Stimulated activated CD4-positive, alpha-beta T cell treated with anti-CD3 and anti-CD28 coated beads, TNF-alpha, amount 100 ng/mL, for 1 hour (primary cell): Measurements from ENCODE around the gene NUP62.
"Not testable (repeated sequence)": the region's sequence is repeated elsewhere in the genome, so short reads cannot be mapped to it uniquely, and the experiment has no call there.

ENCODE experiments used
- DNase-seq, 3 donors: peaks; one replicate each; pipeline ENCODE4 v3.0.0-alpha.2; 2020; ENCODE audit warnings: low read depth in 3 of 3, low spot score in 1 of 3

NUP62 gene

DNA sequence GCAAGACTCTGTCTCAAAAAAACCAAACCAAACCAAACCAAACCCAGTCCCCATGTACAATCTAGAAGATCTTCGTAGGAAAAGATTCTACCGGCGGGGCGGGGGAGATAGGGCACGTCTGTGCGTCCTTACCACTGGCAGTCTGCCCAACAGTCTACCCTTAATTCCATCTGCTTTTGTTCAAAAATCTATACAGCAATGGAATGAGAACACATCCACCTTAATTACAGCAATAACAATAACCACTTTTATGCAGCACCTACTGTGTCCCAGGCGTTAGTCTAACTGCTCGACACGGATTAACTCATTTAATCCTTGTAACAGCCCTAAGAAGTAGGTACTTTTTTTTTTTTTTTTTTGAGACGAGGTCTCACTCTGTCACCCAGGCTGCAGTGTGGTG, 2.8 kb downstream of the NUP62 start:
- no peak for DNase-seq

DNA sequence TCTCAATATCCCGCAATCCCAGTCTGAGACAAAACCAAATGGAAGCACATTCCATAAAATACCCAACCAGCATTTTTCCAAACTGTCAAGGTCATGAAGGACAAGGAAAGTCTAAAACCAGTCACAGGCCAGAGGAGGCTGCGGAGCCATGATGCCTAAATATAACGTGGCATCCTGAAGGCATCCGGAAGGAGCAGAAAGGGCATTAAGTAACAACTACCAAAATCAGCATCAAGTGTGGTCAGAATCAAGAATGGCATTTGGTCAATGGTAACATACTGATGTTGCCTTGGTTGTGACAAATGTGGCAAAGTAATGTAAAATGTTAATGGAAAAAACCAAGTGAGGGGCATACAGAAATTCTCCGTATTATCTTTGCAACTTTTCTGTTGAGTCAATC, 3.8 kb downstream of the NUP62 start:
- DNase-seq, result no peak

DNA sequence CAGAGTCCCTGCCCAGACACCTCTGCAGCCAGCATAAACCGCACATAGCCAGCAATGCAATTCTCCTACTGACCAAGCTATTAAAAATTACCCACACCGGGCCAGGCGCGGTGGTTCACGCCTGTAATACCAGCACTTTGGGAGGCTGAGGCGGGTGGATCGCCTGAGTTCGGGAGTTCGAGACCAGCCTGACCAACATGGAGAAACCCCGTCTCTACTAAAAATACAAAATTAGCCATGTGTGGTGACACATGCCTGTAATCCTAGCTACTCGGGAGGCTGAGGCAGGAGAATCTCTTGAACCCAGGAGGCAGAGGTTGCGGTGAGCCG, 4.5 kb downstream of the NUP62 start:
- not testable (repeated sequence) for DNase-seq

DNA sequence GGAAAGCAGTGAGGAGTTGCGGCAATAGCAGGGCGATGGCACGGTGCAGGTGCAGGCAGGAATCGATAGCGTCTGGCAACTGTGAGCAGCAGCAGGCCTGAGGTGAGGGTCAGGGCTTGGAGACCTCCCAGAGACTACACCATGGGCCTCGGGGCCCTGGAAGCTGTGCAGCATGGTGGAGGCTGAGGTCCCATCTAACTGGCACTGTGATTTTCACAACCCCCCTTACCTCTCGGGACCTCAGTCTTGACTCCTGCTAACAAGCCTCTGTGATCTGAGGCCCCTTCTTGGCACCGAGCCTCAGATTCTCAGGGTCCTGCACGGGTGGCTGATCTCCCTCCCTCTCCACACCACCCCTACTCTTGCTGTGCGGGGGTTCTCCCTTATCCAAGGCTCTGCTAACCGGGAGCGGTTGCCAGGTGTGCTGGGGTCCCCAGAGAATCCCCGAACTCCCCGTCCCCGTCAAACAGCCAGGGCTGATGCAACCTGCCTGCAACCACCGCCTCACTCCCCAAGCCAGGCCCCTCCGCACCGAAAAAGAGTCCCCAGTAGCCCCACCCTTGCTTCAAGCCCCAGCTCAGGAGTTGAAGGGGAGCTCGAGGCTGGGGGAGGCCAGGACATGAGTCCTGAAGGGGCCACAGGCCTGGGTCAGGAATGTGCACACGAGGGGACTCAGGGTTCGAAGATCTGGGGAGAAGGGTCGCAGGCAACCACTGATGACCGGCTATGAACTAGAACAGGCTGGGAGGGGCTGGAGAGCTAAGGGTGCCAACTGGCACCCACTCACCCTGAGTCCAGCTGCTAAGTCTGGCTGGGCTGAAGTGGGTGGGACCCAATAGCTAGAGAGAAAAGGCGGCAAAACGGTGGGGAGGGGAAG, 5.1 kb downstream of the NUP62 start:
- DNase-seq, result no peak

DNA sequence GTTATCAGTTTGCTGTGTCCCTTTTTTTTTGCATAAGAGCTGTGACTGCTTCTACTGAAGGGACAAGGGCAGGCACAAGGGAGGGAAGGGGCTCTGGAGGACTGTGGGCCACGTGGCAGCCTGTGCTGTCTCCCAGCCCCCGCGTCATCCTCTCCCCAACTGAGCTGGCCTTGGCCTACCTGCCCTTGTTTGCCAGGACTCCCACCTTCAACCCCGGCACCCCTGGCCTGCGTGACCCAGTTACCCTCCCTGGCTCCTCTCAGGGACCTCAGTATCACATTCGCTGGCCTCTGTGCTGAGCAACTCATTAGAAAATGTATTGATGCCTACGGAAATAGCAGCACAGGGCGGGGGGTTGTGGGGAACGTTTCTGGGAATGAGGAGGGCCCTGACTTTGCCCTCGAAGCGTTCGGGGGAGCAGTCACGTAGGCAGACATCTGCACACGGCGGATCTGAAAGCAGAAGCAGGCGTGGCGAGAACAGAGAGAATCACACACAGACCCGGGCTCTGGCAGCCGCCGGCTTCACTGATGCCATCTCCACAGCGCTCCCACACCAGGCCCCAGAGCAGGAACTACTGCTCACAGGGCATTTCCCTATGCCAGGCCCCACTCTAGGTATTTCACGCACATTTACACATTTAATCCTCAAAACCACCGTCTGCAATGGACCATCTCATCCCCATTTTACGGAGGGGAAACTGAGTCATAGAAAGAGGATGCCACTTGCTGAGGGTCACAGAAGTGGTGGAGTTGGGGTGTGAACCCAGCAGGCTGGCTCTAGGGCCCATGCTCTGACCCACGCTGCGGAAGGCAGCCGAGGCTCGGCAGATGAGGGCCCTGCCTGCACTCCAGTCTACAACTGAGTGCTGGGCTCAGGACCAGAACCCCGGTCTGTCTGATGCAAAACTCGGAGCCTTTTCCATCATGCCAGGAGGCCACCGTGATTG, 6.0 kb downstream of the NUP62 start:
- DNase-seq, result no peak

DNA sequence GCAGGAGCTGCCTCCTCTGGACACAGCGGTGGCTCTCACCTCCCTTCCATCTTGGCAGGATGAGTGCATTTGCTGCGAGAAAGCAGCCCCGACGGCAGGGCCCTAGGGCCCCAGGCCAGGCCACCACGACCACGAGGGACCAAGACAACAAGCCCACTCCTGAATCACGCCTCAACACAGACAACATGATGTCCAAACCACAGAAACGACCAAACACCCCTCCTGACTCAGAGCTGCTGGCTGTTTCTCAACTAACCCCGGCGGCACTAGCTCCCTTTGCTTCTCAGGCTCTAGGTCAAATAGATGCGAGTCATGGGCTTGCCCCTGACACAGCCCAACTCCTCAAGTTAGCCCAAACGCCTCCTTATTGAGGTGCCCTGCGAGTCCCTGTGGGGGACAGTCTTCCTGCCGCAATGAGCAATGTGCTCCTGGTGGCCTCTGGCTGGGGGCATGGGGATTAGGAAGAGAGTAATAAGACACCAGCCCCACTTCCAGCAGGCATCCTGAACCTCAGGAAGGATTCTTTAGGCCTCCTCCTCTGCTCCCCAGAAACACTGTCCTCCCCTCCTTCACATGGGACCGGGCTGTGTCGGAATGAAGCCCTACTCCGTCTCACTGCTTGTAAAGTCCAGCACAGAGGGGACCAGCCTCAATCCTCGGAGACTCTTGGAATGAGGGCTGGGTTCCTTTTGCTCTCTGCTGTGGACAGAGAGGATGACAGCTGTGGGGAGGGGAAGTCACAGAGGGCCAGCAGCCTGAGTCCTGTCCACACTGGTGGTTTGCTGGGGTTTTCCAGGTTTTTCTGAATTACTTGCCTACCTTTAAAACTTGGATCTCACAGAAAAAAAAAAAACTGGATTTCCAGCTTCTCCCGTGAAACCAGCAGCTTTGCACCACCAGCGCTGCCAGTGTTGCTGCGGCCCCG, 7.2 kb downstream of the NUP62 start:
- no peak for DNase-seq

DNA sequence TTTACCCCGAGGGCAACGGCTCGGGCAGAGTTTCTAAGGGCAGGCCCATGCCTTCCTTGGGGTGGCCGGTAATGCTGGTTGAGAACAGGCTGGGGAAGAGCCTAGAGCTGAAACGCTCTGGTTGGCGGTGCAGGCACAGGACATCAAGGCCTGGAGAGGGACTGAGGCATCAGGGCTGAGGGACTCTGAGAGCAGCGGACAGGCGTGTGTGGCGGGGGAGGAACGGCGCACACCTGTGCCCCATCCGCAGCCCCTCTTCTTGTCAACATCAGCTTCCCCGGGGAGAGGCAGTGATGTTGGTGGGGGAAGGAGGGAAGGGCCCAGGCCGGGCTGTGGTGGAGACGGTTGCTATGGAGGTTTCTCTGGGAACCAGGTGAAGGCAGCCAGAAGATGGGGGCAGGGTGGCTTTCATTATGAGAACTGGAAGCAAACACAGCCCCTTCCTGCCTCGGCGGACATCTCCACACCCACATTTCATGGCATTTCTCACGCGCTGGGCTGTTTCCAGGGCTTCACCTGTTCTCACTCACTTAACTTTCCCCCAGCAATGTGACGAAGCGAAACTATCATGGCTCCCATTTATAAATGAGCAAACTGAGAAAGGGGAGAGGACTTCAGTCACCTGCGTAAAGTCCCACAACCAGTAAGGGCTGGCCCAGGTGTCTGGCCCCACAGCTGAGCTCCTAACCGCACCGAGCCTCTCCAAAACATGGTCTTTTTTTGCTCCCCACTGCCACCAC, 8.5 kb downstream of the NUP62 start:
- DNase-seq, result no peak

DNA sequence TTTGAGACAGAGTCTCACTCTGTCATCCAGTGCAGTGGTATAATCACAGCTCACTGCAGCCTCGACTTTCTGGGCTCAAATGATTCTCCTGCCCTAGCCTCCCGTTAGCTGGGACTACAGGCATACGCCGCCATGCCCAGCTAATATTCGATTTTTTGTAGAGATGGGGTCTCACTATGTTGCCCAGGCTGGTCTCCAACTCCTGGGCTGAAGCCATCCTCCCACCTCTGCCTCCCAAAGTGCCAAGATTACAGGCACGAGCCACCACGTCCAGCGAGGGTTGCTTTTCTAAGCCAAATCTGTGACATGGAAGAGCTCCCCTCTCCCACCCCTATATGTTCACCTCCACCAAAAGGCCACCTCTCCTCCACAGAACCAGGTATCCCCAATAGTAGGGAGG, 11.2 kb downstream of the NUP62 start:
- no peak for DNase-seq

DNA sequence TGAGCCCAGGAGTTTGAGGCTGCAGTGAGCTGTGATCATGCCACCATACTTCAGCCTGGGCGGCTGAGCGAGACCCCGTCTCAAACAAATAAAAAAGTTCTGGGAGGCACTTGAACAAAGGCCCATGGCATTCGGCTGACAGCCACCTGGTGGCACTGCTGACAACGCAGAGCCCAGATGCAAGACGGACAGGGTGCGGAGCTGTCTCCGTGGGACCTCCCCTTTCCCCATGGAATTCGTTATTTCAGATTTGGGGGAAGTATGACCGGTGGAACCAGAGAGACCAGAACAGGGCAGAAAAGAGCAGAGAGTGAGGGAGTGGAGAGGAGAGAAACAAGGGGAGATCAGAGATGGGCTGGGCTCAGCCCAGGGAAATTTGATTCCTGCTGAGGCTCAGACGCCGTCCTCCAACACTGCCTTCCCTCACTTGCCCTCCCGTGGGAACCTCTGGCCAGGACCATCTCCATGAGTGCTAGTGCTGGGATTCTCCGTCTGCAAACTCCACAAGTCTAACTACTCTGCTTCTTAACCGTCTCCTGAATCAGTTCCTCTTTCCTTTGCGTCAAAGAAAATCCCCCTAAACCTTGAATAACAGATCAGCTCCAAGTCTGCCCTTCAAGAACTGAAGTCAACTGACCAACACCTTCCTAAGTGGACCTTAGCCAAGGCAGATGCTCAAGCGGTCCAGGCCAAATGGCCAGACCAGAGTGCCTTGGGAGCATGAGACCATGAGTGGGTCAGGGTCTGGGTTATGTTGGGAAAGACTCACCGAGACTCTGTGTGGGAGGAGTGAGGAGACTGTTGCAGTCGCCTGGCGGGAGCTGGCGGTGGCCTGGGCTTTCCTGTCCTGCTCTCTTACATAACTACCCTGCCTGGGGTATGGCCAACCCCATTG, 12.2 kb downstream of the NUP62 start:
- DNase-seq, result no peak

DNA sequence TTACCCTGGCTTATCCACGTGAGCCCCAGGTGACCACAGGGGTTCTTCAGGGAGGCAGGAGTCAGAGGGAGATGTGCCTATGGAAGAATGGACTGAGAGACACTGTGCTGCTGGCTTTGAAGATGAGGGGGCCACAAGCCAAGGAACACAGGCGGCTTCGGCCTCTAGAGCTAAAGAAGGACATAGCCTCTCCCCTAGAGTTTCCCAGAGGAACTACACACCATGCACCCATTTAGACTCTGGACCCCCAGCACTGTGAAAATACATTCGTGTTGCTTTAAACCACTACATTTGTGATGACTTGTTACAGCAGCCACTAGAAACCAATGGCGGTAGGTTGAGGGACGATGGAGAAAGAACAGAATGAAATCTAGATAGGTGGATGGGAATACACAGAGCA, 14.0 kb downstream of the NUP62 start:
- DNase-seq, result no peak

DNA sequence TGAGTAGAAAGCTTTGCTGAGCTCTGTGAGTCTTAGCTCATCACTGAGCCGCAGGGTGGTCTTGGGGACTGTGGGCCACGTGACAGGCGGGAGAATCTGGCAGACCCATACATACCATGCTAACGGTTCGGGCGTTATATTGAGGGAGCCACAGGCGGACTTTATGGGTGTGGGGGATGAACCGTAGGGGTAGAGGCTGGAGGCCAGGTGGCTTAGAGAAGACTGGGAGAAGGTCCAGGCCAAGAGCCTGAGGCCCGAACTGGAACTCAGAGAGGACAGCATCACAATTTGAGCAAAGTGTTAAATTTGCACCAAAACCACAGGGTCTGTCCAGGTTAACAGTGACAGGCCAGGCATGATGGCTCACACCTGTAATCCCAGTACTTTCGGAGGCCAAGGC, 15.6 kb downstream of the NUP62 start:
- no peak for DNase-seq

DNA sequence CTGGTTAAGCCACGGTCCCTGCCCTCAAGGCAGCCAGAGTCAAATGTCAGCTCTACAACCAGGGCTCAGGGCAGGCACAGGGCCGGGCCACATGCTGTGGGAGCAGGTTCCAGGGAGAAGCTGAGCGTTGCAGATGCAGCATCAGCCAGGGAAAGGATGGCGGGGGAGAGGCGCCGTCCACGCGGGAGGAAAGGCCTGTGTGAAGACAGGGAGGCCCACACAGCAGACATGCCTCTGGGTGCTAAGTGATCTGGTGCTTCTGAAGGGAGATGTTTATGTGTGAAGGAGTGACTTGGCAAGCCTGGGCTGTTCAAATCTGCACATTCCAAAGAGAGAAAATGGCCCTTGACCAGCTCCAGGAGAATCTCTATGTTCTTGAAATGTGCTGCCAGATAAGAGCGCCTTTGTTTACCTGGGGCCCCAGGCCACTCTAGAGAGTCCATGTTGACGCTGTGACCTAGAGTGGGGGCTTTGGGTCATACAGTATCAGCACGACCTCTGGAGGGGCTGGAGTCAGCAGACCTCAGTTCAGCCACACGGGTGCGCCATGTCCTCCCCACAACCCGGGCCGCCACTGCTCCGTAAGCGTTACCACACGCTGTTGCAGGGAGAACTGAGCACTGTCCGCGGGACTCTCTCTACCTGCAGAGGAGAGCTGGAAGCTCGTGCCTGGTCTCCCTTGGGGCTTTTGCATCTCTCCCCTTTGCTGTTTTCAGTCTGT, 16.2 kb downstream of the NUP62 start:
- DNase-seq, result no peak

DNA sequence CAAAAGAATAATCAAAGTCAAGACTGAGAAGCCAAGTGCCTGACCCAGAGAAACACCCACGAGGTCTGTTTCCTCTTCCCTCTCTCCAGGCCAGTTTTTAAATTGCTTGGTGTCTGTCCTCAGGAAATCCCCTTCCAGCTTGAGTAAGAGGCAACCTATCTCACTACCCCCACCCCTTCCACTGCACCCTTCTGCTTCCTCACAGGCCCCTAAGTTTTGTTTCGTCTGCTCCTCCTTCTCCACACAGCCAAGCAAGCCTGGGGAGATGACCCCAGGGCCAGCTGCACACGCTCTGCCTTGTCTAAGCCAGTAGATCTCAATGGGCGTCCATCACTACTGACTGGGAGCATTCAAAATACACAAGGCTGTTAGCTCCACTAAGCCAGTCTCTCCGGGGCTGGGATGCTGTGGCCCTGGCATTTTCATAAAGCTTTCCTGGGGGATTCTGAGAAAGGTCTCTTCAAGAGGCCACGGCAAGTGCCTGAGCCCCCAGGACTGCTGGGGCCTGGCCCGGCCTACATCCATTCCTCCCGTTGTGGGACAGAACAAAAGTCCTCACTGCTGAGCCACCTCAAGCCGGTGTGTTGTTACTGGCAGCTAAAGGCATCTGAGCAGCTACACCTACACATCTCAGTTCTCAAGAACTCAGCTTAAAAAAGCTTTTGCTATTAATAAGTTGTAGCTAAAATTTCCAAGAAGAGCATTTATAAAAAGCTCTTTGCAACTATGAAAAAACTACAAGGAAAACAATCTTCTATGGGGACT, 17.7 kb downstream of the NUP62 start:
- no peak for DNase-seq

DNA sequence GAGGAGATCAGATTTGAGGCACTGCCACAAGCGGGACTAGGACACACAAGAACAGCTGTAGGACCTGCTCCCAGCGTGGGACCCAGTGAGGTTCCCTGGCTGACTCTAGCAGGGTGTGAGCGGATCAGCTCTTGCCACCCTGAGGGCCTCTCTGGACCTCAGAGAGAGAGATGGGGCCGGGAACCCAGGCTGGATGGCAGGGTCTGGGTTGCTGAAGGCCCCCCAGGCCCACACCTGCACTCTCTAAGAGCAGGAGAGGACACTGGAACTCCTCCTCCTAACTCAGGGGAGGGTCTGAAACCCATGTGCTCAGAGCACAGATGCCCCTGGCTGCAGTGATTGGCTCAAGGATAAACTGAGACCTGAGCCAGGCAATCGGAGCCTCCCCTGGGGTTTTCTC, 19.1 kb downstream of the NUP62 start:
- DNase-seq, result no peak

DNA sequence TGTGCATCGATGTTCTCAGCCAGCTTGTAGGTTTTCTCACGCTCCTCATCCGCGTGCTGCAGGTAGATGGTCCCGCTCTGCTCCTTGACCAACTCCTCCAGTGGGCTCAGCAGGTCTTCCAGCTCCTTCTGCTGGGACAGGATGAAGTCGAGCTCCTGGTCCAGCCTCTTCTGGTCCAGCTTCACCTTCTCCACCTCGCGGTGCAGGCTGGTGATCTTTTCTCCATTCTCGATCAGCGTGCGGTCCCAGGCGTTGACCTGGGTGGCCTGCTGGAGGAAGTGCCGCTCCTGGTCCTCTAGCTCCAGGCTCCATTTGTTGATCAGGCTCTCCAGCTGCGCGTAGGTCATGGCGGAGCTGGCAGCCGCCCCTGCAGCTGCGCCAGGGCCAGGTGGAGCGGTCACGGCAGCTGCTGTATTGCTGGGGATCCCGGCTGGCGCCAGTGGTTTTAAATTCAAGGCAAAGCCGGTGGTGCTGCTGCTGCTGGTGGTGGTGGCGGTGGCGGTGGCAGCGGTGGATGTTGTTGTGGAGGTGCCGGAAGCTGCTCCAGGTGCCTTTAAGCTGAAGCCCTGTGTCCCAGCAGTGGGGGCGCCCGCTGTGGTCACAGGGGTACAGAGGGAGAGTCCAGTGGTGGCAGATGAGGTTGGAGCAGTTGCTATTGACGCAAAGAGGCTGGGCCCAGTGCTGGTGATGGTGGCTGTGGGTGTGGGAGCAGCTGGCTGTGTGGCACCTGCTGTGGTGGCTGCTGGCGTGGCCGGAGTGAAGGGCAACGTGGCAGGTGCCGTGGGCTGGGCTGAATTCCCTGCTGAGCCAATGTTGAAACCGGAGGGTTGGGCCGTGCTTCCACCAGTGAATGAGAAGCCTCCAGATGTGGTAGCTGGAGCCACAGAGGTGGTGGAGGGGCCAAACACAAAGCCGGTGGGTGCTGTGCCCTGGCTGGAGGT, 20.6 kb downstream of the NUP62 start:
- DNase-seq, result no peak

DNA sequence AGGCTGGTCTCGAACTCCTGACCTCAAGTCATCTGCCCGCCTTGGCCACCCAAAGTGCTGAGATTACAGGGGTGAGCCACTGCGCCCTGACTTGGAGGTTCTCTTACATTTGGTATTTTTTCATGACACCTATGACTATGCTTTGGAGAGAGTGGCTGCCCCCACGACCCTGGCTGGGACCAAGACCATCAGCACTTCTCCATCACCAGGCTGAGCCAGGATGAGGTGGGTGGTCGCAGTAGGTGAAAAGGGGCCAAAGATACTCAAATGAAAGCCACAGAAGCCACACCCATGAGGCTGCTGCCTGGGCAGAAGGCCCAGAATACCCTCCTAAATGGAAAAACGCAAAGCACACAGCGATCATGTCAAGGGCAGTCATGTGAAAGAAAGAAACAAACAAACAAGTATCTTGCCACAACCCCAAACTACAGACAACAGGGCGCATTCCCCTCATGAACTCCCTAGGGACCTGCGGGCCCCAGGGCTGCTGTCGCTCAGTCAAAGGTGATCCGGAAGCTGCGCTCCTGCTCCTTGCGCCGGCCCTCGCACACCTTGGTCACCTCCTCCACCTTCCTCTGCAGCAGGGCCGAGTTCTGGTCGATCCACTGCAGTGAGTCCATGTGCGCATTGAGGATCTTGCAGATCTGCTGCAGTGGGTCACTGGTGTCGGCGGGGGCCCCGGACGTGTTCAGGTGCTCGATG, 21.4 kb downstream of the NUP62 start:
- no peak for DNase-seq
